ENCODE results near the gene LRRN1.

The LRRN1 gene

GRCh38 chr3:3847994-3848922 is 49.0 kb downstream of the LRRN1 start:
- DNase-seq (ENCODE audit: low read depth): no peak
- TF ChIP-seq CTCF (IDR thresholded peaks at IDR 0.05; ENCODE audit: insufficient read depth, low read depth, low read length, missing control alignments): no peak
- H3K4me3 ChIP-seq (ENCODE audit: low read length): no peak overlapping the region

DNA sequence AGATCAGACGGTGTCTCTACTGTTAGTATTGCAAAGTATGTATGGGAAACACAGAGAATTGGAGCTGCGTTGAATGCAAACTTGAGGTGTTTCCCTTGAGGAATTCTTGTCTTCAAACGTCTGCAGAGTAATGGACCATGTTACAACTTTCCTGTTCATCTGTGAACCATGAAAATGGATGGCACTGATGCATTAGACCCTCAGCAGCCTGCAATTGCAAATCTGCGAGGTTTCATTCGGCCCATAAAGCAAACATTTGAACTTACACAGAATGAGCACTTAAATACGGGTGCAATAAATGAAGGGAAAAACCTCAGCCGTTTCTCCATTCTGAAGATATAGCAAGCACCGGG is 49.7 kb downstream of the LRRN1 start:
- no peak for TF ChIP-seq CTCF (IDR thresholded peaks at IDR 0.05; ENCODE audit: insufficient read depth, low read depth, low read length, missing control alignments)
- no peak overlapping the region for H3K4me3 ChIP-seq (ENCODE audit: low read length)
- no peak for DNase-seq (ENCODE audit: low read depth)

DNA sequence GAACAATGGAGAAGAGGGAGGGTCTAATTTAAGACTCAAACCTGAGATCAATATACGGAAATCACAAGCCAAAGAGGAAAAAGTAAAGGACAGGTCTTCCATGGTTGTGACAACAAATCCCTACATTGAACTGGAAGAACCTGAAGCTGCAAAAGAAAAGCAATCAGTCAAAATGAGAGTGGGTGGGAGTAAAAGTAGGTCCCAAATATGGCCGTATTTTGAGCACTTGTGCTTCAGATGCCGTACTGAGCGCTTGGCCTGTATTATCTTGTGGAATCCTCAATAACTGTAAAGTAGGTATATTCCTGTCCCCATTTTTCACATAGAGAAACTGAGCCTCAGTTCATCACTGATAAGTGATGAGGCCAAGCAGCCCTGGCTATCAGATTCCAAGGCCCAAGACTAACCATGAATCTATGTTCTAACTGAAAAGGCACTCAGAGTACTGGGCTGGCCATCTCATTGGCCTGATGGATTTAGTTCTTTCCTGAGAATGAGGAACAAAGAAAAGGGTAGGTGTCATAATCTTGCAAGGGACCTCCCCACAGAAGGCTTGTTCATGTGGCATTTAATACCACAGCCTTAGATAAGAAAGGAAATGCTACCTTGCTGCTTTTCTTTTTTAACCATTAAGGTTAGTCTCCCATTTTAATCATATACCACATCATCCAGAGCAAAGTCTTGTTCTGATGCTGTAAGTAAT is 52.5 kb downstream of the LRRN1 start:
- no peak for DNase-seq (ENCODE audit: low read depth)
- no peak overlapping the region for H3K4me3 ChIP-seq (ENCODE audit: low read length)
- TF ChIP-seq CTCF (IDR thresholded peaks at IDR 0.05; ENCODE audit: insufficient read depth, low read depth, low read length, missing control alignments): no peak

- no peak for TF ChIP-seq CTCF (IDR thresholded peaks at IDR 0.05; ENCODE audit: insufficient read depth, low read depth, low read length, missing control alignments)
- H3K4me3 ChIP-seq (ENCODE audit: low read length): no peak overlapping the region
- DNase-seq (ENCODE audit: low read depth): no peak
These were observed 54.3 kb downstream of the LRRN1 start for GRCh38 chr3:3853544-3853943.

GRCh38 chr3:3855056-3855455 is 55.8 kb downstream of the LRRN1 start:
- no peak for DNase-seq (ENCODE audit: low read depth)

DNA sequence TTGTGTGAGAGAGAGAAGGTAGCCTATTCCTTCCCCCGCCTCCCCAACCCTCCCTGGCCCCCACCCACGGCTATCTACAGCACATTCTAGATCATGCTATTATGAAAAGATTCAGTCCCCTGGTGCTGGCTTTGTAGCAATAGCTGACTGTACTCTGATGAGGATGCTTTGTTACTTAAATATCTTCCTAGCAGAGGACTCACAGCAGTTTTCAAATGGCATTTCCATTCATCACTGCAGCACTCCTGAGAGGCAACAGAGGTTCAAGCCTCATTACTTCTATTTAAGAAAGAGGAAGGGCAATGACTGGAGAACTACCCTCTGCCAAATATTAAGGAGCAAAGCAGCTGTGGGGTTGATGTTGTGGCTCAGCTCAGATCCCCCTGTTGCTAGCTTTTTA is 61.0 kb downstream of the LRRN1 start:
- no peak for DNase-seq (ENCODE audit: low read depth)
- TF ChIP-seq CTCF (IDR thresholded peaks at IDR 0.05; ENCODE audit: insufficient read depth, low read depth, low read length, missing control alignments): no peak

More at GRCh38 chr3:3855056-3855455, 55.8 kb downstream of the LRRN1 start:
- TF ChIP-seq CTCF (IDR thresholded peaks at IDR 0.05; ENCODE audit: insufficient read depth, low read depth, low read length, missing control alignments): no peak
- H3K4me3 ChIP-seq (ENCODE audit: low read length): no peak overlapping the region

More for the DNA sequence above, 61.0 kb downstream of the LRRN1 start:
- H3K4me3 ChIP-seq (ENCODE audit: low read length): no peak overlapping the region

Measured in epithelial cell of esophagus (primary cell).